HTERT RPE-1 (cell line): ENCODE measurements around the gene NPM1.
"Not testable (repeated sequence)": the region's sequence is repeated elsewhere in the genome, so short reads cannot be mapped to it uniquely, and the experiment has no call there.

Experiments used
- in situ Hi-C: fragments of 300-500 bp; cut with MboI; formaldehyde crosslinking; loops from 4 replicates; pipeline ENCODE4 v1.14.3; 2020; ENCODE audit warnings: low sequenced_read_pairs

NPM1 gene

DNA sequence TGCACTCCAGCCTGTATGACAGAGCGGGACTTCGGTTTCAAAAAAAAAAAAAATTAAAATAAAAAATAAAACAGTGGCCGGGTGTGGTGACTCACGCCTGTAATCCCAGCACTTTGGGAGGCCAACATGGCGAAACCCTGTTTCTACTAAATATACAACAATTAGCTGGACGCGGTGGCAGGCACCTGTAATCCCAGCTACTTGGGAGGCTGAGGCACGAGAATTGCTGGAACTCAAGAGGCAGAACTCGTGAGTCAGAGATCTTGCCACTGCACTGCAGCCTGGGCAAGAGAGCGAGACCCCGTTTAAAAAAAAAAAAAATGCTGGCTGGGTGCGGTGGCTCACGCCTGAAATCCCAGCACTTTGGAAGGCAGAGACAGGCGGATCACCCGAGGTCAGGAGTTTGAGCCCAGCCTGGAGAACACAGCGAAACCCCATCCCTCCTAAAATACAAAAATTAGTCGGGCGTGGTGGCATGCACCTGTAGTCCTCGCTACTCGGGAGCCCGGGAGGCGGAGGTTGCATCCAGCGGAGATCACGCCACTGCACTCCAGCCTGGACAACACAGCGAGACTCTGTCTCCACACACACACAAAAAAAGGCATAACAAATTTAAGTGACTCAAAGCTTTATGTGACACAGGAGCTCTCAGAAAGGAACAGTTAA, 1.5 kb upstream of the NPM1 start:
- in situ Hi-C loops = no loop called here

DNA sequence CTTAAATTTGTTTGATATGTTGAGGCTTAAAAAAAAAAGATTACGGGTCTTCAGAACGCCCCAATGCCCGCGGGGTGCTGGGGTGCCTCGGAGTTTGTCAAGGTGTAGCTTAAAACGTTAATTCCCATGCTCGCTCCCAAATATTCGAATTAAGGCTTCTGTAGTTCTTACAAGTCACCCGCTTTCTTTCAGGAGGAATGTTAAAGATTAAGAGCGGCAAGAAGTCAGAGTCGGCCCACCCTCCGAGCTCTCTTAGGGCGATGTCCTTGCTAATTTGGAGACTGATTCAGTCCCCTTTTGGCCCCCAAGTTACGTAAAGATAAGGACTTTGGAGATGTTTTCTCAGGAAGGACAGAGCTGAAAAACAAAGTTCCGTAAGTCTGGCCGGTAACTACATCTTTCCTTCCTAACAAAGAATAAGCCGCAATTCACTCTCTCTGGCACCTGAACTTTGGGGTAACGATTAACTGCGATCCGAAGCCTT, 746 bp upstream of the NPM1 start:
- in situ Hi-C loops = no loop called here

DNA sequence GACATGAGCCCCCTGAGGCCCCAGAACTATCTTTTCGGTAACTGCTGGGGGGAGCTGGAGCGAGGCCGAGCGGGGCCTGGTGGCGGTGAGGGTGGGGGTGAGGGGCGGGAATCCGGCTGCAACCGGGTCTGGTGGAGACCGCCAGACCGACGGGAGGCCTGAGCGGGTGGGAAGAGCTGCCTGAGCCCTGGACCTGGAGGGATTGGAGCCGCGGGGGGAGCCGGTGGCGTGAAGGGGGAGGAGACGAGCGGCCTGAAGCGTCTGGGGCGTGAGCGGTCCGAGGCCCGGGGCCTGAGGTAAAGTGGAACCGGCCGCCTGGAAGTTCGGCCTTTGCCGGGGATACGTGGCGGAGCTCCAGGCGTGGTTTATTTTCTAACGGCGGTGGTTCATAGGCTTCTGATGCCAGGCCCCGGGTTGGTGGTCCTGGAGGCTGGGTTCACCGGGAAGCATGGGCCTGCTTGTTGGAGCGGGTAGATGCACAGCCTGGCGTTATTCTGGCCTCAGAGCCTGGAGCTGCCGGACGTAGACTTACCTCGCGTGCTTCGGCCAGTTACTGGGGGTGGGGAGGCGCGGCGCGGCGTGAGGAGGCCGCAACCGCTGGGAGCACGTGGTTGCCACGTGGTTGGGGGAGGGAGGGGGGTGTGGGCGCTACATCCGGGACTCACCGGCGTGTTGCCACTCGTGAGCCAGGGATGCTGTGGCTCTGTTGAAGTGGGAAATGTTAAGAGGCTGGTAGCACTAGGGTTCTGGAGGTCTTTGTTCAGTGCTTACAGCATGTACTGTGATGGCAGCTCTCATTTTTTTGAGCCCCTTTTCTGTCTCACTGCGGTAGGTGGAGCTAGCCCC, 544 bp downstream of the NPM1 start:
- in situ Hi-C loops = no loop called here

DNA sequence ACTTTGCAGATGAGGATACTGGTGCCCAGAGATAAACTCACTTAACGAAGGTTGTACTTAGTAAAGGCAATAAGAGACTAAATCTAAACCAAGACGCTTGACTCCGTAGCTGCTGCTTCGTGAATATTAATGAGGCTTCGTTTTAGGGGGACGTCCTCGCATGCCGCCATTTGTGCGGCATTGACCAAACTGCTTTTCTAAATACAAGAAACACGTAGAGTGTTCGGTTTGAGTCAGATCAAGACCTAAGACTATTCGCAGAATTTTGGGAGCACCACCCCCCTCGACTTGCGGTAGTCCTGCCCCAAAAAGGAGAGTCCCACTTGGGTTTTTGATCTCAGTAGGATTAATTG, 1.1 kb downstream of the NPM1 start:
- in situ Hi-C loops = no loop called here

DNA sequence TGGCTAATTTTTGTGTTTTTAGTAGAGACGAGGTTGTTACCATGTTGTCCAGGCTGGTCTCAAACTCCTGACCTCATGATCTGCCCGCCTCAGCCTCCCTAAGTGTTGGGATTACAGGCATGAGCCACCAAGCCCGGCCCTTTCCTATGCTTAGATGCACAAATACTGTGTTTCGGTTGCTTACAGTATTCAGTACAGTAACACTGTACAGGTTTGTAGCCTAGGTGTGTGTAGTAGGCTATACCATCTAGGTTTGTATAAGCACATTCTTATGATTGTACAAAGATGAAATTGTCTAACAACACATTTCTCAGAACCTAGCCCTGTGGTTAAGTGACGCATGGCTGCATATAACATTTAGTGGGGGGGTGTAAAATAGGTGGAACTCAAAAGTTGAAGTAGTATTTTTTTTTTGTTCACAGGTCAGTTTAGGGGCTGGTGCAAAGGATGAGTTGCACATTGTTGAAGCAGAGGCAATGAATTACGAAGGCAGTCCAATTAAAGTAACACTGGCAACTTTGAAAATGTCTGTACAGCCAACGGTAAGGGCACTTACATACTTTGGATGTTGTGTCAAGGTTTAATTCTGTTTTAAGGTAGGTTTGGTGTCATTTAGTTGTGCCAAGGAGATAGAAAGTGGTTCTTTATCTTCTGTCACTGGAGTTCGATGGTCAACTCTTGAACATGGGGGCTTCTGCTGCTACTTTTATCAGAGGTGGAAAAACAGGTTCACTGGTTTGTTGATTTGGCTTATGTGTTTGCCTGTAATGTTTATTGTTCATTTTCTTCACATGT, 3.4 kb downstream of the NPM1 start:
- in situ Hi-C loops = no loop called here

DNA sequence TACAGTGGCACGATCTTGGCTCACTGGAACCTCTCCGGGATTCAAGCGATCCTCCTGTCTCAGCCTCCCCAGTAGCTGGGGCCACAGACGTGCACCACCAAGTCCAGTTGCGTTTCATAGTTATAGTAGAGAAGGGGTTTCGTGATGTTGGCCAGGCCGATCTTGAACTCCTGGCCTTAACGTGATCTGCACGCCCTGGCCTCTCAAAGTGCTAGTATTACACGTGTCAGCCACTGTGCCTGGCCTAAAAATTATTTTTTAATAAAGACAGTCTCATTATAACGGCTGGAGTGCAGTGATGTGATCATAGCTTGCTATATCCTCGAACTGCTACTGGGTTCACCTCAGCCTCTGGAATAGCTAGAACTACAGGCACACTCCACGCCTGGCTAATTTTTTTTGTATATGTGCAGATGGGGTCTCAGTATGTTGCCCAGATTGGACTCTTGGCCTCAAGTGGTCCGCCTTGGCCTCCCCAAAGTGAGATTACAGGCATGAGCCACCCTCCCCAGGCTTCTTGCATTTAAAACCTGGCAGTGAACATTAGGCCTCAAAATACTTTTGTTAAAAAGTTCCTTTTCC, 4.4 kb downstream of the NPM1 start:
- in situ Hi-C loops = no loop called here

DNA sequence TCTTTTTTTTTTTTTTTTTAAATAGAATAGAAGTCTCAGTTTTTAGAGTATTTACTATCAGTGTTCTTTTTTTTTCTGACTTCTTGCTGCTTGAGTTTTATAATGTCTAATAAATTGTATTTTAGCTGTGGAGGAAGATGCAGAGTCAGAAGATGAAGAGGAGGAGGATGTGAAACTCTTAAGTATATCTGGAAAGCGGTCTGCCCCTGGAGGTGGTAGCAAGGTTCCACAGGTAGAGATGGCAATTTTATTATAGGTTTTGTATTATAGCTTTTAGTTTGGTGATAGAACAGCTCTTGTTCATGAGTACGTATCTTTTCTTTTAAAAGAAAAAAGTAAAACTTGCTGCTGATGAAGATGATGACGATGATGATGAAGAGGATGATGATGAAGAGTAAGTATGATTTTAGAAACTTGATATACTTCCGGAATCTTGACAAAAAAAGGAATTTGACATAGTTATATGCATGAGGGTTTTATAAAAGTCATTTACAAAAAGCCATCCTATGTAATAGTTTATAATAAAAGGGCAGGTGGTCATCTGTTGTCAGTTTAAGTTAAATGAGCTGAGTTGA, 5.0 kb downstream of the NPM1 start:
- in situ Hi-C loops = no loop called here

DNA sequence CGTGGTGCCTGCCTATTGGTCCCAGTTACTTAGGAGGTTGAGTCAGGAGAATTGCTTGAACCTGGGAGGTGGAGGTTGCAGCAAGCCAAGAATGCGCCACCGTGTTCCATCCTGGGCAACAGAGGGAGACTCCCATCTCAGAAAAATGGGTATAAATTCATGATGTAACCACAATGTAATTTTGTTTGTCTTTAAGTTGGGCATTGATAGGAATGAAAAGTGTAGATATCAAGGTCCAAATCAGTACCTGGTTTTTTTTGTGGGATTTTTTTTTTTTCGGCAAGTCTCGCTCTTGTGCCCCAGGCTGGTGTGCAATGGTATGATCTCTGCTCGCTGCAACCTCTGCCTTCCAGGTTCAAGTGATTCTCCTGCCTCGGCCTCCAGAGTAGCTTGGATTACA, 7.4 kb downstream of the NPM1 start:
- in situ Hi-C loops = no loop called here

DNA sequence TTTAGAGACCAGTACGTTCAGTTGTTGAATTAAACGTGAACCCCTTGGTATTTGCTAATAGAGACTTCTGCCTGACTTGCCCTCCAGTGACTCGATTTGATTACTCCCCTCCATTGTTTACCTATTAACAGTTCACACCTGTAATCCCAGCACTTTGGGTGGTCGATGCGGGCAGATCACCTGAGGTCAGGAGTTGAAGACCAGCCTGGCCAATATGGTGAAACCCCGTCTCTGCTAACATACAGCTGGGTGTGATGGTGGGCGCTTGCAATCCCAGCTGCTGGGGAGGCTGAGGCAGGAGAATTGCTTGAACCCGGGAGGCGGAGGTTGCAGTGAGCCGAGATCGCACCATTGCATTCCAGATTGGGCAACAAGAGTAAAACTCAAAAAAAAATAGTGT, 8.9 kb downstream of the NPM1 start:
- in situ Hi-C loops = not testable (repeated sequence)

DNA sequence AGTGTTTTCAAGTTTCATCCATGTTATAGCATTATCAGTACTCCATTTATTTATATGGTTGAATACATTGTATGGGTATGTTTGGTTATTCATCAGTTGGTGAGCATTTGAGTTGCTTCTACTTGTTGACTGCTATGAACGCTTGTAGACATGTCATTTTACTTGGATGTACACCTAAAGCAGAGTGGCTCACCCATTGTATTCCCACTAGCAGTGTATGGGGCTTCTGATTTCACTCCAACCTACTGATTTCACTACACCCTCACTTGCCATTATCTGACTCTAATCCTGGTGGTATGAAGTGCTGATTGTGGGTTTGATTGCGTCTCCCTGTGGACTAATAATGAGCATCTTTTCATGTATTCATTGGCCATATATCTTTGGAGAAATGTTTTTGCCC, 9.5 kb downstream of the NPM1 start:
- in situ Hi-C loops = no loop called here

DNA sequence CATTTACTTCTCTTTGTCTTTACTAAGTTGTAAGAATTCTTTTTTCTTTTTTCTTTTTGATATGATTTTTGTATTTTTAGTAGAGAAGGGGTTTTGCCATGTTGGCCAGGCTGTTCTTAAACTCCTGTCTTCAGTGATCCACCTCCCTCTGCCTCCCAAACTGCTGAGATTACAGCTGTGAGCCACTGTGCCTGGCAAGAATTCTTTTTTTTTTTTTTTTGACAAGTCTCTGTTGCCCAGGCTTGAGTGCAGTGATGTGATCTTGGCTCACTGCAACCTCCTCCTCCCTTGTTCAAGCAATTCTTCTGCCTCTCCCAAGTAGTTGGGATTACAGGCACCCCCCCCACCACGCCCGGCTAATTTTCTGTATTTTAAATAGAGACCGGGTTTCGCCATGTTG, 9.9 kb downstream of the NPM1 start:
- in situ Hi-C loops = no loop called here

DNA sequence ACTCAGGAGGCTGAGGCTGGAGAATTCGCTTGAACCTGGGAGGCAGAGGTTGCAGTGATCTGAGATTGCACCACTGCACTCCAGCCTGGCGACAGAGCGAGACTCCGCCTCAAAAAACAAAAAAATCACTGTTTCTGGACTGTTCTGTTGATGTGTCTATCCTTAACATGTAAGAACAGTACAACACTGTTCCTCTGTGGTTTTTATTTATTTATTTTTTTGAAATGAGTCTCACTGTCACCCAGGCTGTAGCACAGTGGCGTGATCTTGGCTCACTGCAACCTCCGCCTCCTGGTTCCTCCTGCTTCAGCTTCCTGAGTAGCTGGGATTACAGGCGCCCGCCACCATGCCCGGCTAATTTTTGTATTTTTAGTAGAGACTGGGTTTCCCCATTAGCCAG, 11.0 kb downstream of the NPM1 start:
- in situ Hi-C loops = not testable (repeated sequence)

DNA sequence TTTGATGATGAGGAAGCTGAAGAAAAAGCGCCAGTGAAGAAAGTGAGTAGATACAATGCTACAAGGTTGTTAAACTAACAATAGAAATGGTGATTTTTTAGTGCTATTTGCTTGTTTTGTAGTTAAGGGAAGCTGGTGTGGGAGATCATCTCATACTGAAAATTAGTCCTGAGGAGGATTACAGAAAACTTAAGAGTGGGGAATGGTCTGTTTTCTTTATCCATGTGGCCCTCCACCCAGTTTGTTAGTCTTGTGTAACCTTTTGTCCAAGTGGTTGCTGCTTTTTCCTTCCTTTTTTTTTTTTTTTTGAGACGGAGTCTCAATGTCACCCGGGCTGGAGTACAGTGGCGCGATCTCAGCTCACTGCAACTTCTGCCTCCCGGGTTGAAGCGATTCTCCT, 12.5 kb downstream of the NPM1 start:
- in situ Hi-C loops = no loop called here

DNA sequence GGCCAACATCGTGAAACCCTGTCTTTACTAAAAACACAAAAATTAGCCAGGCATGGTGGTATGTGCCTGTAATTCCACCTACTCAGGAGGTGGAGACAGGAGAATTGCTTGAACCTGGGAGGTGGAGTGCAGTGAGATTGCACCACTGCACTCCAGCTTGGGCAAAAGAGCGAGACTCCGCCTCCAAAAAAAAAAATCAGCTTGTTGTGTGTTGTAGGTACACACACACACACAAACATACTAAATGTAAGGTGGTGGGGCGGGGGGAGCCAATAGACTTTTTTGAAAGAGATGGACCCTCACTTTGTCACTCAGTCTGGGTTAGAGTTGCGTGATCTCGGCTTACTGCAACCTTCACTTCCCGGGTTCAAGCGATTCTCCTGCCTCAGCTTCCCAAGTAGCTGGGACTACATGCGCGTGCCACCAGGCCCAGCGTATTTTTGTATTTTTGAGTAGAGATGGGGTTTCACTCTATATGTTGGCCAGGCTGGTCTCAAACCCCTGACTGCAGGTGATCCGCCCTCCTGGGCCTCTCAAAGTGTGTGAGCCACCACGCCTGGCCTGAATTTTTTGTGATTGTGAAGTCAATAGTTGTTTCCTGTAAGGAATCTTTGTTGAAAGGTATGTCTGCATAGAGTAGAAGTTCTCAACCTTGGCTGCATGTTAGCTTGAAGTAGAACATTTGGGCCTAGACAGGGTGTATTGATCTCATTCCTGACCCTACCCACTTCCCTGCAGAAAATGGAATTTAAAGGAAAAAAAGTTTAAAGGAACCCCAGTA, 13.7 kb downstream of the NPM1 start:
- in situ Hi-C loops = no loop called here

DNA sequence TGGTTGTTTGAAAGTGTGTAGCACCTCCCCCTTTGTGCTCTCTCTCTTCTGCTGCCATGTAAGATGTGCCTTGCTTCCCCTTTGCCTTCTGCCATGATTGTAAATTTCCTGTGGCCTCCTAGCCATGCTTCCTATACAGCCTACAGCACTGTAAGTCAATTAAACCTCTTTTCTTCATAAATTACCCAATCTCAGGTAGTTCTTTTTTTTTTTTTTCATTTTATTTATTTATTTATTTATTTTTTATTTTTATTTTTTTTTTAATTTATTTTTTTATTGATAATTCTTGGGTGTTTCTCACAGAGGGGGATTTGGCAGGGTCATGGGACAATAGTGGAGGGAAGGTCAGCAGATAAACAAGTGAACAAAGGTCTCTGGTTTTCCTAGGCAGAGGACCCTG, 15.1 kb downstream of the NPM1 start:
- in situ Hi-C loops = not testable (repeated sequence)

DNA sequence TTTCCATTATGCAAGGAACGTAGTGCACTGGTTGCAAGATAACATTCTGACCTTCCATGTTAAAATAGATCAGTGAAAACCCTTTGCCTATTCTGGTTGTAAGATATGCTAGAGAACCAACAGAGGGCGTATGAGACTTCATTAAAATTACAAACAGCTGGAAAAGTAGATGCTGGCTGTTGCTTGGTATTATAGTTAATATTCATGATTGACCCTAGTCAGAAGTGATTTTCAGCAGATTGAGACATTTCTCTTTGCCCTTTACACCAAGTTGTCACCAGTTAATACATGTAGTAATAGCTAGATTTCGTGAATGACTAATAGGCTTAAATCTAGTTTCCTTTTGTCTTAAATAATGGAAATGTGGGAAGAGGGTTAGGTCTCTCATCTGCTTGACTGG, 18.0 kb downstream of the NPM1 start:
- in situ Hi-C loops = no loop called here

DNA sequence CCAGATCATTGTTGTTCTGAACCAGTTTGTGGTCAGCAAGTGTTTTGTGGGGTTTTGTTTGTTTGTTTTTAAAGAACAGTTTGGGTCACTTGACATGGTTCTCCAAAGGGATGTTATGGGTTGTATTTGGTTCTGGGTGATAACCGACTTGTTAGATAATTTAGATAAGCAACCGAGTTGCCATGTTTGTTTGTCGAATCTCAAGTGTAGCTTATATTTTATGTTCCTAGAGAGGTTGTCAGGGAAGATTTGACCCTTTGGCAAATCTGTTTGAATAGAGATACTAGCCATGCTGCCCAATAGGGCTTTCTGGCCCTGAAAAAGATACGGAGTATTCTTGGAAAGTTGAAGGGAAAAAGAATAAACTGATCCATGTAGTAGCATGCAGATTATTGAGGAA, 19.6 kb downstream of the NPM1 start:
- in situ Hi-C loops = no loop called here

DNA sequence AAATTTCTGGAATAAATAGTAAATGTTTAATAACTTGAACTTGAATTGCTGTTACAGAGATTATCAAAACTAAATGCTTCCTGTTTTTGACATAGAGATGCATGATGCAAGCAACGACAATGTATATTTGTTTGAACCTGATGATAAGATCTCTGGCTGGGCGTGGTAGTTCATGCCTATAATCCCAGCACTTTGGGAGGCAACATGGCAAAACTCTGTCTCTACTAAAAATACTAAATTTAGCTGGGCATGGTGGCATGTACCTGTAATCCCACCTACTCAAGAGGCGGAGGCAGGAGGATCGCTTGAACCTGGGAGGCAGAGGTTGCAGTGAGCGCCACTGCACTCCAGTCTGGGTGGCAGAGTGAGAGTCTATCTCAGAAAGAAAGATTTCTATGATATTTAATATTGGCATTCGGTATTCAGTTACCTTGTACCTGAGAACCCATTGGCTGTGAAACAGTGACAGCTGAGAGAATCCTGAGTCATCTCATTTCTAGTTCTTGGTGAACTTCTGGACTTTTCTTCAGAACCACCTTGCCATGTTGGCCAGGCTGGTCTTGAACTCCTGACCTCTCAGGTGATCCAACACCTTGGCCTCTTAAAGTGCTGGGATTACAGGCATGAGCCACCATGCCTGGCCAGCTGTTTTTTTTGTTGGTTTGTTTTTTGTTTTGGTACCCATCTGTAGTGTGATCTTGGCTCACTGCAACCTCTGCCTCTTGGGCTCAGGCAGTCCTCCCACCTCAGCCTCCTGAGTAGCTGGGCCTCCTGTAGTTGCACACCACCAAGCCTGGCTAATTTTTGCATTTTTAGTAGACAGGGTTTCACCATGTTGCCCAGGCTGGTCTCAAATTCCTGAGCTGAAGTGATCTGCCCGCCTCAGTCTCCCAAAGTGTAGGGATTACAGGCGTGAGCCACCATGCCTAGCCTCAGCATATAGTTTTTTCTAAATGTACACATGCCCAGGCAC, 21.8 kb downstream of the NPM1 start:
- in situ Hi-C loops = no loop called here

DNA sequence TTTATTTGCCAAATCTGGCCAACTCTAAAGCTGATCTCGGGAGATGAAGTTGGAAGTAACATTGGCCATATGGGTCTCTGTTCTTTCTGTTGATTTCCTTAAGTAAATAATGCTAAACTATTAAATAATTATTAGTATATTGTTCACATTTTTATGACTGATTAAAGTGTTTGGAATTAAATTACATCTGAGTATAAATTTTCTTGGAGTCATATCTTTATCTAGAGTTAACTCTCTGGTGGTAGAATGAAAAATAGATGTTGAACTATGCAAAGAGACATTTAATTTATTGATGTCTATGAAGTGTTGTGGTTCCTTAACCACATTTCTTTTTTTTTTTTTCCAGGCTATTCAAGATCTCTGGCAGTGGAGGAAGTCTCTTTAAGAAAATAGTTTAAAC, 22.5 kb downstream of the NPM1 start:
- in situ Hi-C loops = no loop called here
